Uterus (tissue), 2 donors: Measurements from ENCODE around the gene AKAP17A.

ENCODE experiments used
- CTCF ChIP-seq, 4 experiments: fragments of 200-600 bp in 2 of 4; fragments of 450-650 bp in 2 of 4; sonication (generic) in 2 of 4; IDR thresholded peaks; one replicate each; pipeline ENCODE4 v1.5.1; 2016 to 2019; ENCODE audit warnings: antibody characterized with exemption in 4 of 4, mild to moderate bottlenecking in 2 of 4, moderate library complexity in 1 of 4
- POLR2A ChIP-seq, 2 donors: fragments of 450-650 bp; IDR thresholded peaks; one replicate each; pipeline ENCODE4 v1.6.1; 2016; ENCODE audit warnings: antibody characterized with exemption in 2 of 2, mild to moderate bottlenecking in 1 of 2, moderate library complexity in 1 of 2

- TF ChIP-seq CTCF (IDR thresholded peaks at IDR 0.05) (no peak), POLR2A (IDR thresholded peaks at IDR 0.05) (no peak)
Observed at GRCh38 chrX:1564750-1565683, 26.4 kb upstream of the AKAP17A start.
